ENCODE results near the gene ALKBH6. TPM values are rescaled to one million over a fixed set of nuclear protein-coding genes. Genes with fewer than 3 reads are reported as not detected.

Gene ALKBH6
- total RNA-seq, 1 donor from 2014 or later: 10.1 TPM

Other genes with a start within 250 kb of the ALKBH6 start
- 26.3 TPM for gene ARHGAP33, start 238.6 kb downstream of the ALKBH6 start, total RNA-seq
- not detected for gene PRODH2, start 201.4 kb downstream of the ALKBH6 start, total RNA-seq
- gene NPHS1, start 161.7 kb downstream of the ALKBH6 start, total RNA-seq: not detected
- gene KIRREL2, start 157.3 kb downstream of the ALKBH6 start, total RNA-seq: 0.51 TPM
- 6.3 TPM for gene APLP1, start 145.6 kb downstream of the ALKBH6 start, total RNA-seq
- 2.5 TPM for gene NFKBID, start 113.7 kb downstream of the ALKBH6 start, total RNA-seq
- not detected for gene HCST, start 111.7 kb downstream of the ALKBH6 start, total RNA-seq
- gene TYROBP, start 105.9 kb downstream of the ALKBH6 start, total RNA-seq: 3.6 TPM
- 3.0 TPM for gene LRFN3, start 77.8 kb downstream of the ALKBH6 start, total RNA-seq
- 20.8 TPM for gene SDHAF1, start 19.0 kb downstream of the ALKBH6 start, total RNA-seq
- gene SYNE4, start 5.4 kb downstream of the ALKBH6 start, total RNA-seq: 1.9 TPM
- 5.7 TPM for gene CLIP3, start 18.7 kb upstream of the ALKBH6 start, total RNA-seq
- gene THAP8, start 40.1 kb upstream of the ALKBH6 start, total RNA-seq: 6.7 TPM
- gene WDR62, start 40.7 kb upstream of the ALKBH6 start, total RNA-seq: 4.3 TPM
- gene OVOL3, start 96.9 kb upstream of the ALKBH6 start, total RNA-seq: not detected
- 35.9 TPM for gene POLR2I, start 100.7 kb upstream of the ALKBH6 start, total RNA-seq
- gene TBCB, start 101.3 kb upstream of the ALKBH6 start, total RNA-seq: 139 TPM
- gene CAPNS1, start 125.9 kb upstream of the ALKBH6 start, total RNA-seq: 217 TPM
- 39.5 TPM for gene COX7A1, start 138.2 kb upstream of the ALKBH6 start, total RNA-seq
- 11.8 TPM for gene ZNF565, start 200.5 kb upstream of the ALKBH6 start, total RNA-seq
- 148 TPM for gene ZNF146, start 200.9 kb upstream of the ALKBH6 start, total RNA-seq

Data from tongue (tissue), 1 donor.